OCI-M1 (cell line): Measurements from ENCODE around the gene UBALD2.
"Not testable (repeated sequence)": the region's sequence is repeated elsewhere in the genome, so short reads cannot be mapped to it uniquely, and the experiment has no call there.

ENCODE experiments used
- DNase-seq: peaks from one replicate; lab custom pipeline; 2025; lab: John Stamatoyannopoulos, UW

Gene UBALD2

GRCh38 chr17:76244721-76245120 lies 20.4 kb upstream of the UBALD2 start:
- not testable (repeated sequence) for DNase-seq

- peak; percentile 89 for DNase-seq
Measured at GRCh38 chr17:76246080-76247066, 18.8 kb upstream of the UBALD2 start.

DNA sequence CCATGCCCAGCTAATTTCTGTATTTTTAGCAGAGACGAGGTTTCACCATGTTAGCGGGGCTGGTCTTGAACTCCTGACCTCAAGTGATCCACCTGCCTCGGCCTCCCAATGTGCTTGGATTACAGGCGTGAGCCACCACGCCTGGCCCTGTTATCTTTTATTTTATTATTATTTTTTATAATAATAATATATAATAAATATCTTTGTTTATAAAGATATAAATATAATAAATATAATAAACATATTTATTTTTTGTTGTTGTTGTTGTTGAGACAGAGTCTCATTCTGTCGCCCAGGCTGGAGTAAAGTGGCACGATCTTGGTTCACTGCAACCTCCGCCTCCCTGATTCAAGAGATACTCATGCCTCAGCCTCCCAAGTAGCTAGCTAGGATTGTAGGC lies 17.8 kb upstream of the UBALD2 start:
- DNase-seq: no peak

DNA sequence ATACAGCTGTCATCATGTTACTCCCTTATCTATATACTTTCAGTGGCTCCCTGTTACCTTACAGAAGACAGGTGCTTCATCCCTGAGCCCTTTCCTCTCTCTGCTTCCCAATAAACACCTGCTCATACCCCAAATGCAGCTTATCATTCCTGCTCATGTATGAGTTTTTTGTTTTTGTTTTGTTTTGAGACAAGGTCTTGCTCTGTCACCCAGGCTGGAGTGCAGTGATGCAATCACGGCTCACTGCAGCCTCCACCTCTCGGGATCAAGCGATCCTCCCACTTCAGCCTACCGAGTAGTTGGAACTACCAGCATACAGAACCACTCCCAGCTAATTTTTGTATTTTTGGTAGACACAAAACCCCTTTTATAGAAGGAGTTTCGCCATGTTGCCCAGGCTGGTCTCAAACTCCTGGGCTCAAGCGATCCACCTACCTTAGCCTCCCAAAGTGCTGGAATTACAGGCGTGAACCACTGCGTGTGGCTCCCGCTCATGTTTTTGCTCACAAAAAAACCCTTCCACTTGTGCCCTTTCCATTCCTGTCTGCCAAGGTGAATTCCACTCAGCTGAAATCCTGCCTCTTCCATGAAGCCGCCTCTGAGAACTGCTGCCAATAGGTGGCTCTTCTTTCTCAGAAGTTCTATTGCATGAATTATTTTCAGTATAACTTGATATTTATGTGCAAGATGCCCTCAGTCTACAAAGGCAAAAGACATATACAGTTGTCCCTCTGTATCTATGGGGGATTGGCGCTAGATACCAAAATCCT lies 16.9 kb upstream of the UBALD2 start:
- DNase-seq: no peak

GRCh38 chr17:76250141-76250540 lies 15.0 kb upstream of the UBALD2 start:
- no peak for DNase-seq

DNA sequence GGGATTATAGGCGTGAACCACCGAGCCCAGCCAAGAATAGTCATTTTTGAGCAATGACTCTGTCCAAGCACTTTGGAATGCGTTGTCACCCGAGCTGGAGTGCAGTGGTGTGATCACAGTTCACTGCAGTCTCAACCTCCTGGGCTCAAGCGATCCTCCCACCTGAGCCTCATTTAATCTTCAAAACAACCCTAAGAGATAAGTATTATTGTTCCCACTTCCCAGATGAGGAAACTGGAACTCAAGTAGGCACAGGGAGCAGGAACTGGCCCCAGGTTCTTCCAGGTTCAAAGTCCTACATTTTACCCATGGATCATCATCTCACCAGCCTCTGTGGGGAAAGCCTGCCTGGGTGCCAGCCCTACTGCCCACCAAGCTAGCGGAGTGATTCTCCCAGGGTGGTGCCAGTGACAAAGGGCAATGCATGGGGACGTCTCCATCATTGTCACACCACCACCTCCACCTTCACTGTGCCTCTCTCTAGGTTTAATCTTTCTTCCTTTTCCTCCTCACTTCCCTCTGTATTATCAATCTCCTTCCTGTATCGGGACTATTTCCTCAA lies 13.6 kb upstream of the UBALD2 start:
- DNase-seq: no peak

DNA sequence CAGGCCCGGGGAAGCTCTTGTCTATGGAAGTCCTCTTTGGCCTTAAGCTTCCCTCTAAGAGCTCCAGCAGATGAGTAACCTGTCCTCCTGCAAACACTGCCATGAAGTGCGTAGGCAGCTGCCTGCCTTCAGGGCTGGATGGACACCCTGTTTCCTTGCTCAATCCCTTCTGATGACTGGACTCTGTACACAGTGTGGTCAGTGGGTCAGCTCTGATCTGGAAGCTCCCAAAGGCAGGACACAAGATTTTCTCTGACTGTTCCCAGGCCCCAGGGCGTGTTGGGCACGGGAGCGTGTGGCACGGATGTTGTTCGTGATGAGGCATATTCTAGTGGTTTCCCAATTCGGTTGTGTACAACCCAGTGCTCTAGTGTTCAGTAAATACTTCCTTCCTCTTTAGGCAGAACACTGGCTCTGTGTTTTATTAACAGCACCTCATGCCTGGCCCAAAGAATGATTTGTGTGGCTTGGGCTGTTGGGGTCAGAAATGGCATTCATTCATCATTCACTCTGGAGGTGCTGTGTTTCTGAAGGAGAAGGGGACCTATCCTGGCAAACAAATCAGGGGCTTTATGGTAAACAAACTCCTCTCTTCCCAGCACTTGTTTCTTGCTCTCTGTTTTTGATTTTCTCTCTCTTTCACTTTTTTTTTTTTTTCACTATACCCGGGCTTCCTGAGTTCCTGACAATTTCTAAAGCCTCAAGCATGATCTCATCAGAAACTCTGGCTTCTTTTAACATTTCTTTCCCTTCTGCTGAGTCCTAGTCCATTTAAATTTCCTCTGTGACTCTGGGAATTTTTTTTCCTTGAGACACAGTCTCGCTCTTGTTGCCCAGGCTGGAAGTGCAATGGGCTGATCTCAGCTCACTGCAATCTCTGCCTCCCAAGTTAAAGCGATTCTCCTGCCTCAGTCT lies 12.9 kb upstream of the UBALD2 start:
- peak; percentile 64 for DNase-seq

DNA sequence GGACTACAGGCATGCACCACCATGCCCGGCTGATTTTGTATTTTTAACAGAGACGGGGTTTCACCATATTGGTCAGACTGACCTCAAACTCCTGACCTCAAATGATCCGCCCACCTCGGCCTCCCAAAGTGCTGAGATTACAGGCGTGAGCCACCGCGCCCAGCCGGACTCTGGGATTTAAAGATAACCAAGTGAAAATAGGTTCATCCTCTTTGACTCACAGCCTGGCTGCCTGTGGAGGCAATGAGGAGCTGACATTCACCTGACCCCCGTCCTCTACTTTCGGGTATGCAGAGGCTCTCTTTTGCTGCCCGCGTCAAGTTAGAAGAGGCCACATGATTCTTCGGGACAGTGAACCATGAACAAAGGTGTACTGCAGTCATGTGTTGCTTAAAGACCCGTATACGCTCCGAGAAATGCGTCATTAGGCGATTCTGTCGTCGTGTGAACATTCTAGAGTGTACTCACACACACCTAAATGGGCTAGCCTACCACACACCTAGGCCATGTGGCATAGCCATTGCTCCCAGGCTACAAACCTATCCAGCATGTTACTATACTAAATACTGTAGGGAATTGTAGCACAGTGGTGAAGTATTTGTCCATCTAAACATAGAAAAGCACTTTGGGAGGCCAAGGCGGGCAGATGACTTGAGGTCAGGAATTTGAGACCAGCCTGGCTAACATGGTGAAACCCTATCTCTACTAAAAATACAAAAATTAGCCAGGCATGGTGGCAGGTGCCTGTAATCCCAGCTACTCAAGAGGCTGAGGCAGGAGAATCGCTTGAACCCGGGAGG lies 12.0 kb upstream of the UBALD2 start:
- DNase-seq: peak; percentile 32

DNA sequence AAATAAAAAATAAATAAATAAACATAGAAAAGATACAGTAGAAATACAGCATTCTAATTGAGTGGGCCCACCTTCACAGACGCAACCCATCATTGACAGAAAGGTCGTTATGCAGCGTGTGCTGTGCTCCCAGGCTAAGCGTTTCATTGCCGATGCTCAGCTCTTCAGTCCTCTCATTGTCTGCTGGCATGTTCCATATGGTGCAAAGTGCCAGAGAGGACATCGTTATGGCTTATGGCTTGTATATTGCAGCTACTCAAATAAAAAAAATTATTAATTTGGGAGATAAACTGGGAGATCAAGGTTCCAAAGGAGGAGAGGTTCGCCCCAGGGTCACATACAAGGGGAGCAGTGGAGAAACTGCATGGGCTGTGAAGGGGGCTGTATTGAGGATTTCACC lies 11.3 kb upstream of the UBALD2 start:
- DNase-seq: no peak

DNA sequence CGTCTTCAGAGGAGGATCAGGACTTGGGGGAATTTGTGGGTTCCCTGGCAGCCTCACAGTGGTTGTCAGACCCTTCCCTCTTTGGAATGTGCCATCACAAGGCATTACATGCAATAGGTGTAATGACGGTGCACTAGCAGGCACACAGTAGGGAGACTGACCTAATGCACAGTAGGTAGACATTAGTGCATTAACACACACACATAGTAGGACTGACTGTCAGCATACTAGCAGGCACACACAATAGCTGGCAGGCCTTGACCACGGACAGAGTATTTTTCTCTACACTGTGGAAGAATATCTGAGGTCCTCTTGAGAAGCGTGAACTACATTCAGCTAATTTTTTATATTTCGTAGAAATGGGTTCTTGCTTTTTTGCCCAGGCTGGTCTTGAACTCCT lies 10.9 kb upstream of the UBALD2 start:
- no peak for DNase-seq

DNA sequence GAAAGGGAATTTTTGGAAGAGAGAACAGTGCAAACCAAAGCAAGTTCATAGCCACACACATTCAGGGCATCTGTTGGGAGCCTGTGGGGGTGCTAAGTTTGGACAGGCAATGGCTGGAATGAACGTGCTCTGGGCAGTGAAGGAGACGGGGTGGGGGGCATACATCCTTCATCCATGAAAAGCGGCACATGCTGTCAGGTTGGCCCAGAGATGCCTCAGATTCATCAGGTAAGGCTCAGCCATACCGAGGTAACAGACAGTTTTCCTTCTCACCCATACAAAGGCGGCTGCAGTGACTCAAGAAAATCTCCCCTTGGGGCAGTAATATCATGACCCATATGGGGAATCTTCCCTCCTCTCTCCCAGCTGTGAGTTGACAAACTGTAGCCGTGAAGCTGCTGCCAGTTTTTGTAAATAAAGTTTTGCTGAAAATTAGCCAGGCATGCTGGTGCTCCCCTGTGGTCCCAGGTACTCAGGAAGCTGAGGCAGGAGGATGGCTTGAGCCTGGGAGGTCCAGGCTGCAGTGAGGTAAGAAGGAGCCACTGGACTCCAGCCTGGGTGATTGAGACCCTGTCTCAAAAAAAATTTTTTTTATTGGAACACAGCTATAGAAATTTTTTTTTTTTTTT lies 9.2 kb upstream of the UBALD2 start:
- DNase-seq: no peak

DNA sequence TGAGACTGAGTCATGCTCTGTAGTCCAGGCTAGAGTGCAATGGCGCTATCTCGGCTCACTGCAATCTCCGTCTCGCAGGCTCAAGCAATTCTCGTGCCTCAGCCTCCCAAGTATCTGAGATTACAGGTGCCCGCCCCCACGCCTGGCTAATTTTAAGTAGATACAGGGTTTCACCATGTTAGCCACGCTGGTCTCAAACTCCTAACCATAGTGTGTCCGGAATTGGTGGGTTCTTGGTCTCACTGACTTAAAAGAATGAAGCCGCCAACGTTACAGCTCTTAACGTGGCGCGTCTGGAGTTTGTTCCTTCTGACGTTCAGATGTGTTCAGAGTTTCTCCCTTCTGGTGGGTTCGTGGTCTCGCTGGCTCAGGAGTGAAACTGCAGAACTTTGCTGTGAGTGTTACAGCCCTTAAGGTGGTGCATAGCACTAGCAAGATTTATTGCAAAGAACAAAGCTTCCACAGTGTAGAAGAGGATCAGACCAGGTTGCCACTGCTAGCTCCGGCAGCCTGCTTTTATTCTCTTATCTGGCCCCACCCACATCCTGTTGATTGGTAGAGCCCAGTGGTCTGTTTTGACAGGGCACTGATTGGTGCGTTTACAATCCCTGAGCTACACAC lies 8.6 kb upstream of the UBALD2 start:
- DNase-seq: not testable (repeated sequence)

- no peak for DNase-seq
Measured at GRCh38 chr17:76260220-76260619, 4.9 kb upstream of the UBALD2 start.

DNA sequence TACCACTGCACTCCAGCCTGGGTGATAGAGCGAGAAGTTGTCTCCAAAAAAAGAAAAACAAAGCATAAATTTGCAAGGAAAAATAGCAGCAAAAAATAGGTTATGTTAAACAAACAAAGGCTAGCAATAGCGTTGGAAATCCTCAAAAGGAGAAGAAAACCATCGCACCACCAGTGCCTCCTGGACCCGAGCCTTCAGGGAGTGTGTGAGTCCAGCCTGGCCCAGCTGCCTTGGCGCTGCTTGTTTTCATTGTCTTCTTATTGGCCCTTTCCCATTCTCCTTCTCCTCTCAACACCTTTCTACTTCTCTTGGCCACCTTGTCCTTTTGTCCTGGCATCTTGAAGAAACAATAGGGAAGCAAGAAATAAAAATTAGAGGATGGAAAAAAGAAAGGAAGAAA lies 4.5 kb upstream of the UBALD2 start:
- no peak for DNase-seq

DNA sequence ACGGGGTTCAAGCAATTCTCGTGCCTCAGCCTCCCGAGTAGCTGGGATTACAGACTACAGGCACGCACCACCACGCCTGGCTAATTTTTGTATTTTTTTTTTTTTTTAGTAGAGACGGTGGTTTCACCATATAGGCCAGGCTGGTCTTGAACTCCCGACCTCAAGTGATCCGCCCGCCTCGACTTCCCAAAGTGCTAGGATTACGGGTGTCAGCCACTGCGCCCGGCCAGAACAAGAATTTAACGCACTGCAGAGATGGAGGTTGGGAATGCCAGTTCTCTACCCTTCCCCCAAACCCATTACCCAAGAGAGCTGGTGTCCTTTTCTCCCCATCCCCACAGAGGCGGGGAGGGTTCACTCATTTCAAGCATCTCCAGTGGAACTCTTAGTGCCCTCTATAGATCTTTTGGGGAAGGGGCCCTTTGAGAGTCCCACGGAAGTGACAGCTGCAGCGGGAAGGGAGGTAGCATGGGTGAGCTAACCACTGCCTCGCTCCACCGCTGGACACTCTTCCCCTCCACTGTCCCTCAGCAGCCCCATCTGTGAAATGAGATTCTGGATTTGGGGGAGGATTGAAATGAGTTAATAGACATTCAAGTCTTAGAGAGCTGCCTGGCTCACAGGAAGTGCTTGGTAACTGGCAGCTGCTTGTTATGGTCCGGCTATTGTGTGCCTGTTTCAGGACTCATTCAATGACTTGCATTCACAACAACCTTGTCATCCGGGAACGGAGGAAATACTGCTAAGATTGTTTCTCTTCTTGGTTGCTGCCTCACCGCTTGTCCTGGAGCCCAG lies 3.5 kb upstream of the UBALD2 start:
- no peak for DNase-seq

DNA sequence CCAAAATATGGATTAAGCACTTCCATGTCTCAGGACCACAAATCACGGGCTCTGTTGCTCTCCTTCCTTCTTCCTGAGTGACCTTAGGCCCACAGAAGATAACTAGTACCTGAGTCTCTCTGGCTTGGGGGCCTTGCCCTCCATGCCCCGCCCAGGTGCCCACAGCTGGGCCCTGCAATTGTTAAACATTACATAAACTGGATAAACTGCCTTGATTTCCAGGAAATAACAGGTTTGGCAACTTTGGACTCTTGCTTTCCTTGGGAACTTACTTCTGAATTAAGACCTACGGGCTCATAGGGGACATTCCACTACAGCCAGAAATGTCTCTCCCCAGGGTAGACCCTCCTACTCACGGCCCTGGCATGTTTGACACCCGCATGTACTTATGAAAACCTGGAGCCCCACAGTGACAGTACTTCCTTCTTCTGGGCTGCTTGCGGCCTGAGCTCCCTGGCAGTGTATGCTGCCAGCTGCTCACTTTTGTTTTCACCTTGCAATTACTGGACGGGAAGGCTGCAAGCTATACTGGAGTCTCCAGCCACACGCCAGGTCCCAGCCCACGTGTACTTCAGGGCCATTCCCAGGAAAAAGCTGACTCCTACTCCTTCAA lies 2.3 kb upstream of the UBALD2 start:
- DNase-seq: no peak

DNA sequence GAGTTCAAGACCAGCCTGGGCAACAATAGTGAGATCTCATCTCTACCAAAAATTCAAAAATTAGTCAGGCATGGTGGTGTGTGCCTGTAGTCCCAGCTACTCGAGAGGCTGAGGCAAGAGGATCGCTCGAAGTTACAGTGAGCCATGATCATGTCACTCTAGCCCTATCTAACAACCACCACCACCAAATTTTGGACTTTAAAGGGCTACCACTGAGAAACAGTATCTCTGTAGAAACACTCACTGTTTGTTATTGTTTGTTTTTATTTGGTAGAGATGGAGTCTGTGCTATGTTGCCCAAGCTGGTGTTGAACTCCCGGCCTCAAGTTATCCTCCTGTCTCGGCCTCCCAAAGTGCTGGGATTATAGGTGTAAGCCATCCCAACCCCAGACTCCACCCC lies 1.3 kb upstream of the UBALD2 start:
- no peak for DNase-seq

- no peak for DNase-seq
Measured at GRCh38 chr17:76264425-76264754, 758 bp upstream of the UBALD2 start.
